ENCODE measurements around the gene LTB4R2. TPM values are rescaled to one million over a fixed set of nuclear protein-coding genes. Genes with fewer than 3 reads are reported as not detected.
A peak's percentile ranks its signal among the peaks of the same experiment; 100 is the strongest.

LTB4R2 gene
- polyA plus RNA-seq, 1 experiment: 1.6 TPM

- TF ChIP-seq, protein P1, sequence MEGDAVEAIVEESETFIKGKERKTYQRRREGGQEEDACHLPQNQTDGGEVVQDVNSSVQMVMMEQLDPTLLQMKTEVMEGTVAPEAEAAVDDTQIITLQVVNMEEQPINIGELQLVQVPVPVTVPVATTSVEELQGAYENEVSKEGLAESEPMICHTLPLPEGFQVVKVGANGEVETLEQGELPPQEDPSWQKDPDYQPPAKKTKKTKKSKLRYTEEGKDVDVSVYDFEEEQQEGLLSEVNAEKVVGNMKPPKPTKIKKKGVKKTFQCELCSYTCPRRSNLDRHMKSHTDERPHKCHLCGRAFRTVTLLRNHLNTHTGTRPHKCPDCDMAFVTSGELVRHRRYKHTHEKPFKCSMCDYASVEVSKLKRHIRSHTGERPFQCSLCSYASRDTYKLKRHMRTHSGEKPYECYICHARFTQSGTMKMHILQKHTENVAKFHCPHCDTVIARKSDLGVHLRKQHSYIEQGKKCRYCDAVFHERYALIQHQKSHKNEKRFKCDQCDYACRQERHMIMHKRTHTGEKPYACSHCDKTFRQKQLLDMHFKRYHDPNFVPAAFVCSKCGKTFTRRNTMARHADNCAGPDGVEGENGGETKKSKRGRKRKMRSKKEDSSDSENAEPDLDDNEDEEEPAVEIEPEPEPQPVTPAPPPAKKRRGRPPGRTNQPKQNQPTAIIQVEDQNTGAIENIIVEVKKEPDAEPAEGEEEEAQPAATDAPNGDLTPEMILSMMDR (IDR thresholded peaks at IDR 0.05; ENCODE audit: insufficient read depth, low read depth, low read length): no peak
- Histone ChIP-seq H3K4me3 (ENCODE audit: low read depth, low read length) (no peak overlapping the region), H3K27me3 (ENCODE audit: control insufficient read depth, insufficient read depth, low read length) (peaks cover 5% of the 10 kb centered on the region), H3K36me3 (ENCODE audit: control insufficient read depth, insufficient read depth, low read length) (no peaks in the 10 kb centered on the region)
- CTCF ChIA-PET: interaction anchor here (1.2 to 16.8 kb wide), 6 partner anchors 9 to 95 kb away, joined by 4 to 491 read pairs (median 10); partner anchors contain the start of genes CBLN3, CIDEB and KHNYN
- POLR2A ChIA-PET: no interaction called here
- no peak for DNase-seq (ENCODE audit: low read depth)
Observed at GRCh38 chr14:24337824-24338175, 27.9 kb downstream of the LTB4R2 start.

- Histone ChIP-seq H3K4me3 (ENCODE audit: low read depth, low read length) (no peak overlapping the region; the same call in 1 of the 2 replicates), H3K27me3 (ENCODE audit: control insufficient read depth, insufficient read depth, low read length) (peaks cover 5% of the 10 kb centered on the region), H3K36me3 (ENCODE audit: control insufficient read depth, insufficient read depth, low read length) (no peaks in the 10 kb centered on the region)
- ChIA-PET POLR2A (no interaction called here), CTCF (interaction anchor here (1.4 to 16.8 kb wide), 6 partner anchors 8 to 94 kb away, joined by 5 to 491 read pairs (median 10); partner anchors contain the start of genes CBLN3, CIDEB and KHNYN)
- DNase-seq (ENCODE audit: low read depth): no peak
- TF ChIP-seq, protein P1 (IDR thresholded peaks at IDR 0.05; ENCODE audit: insufficient read depth, low read depth, low read length): no peak
Observed at GRCh38 chr14:24338843-24339242, 28.9 kb downstream of the LTB4R2 start.

DNA sequence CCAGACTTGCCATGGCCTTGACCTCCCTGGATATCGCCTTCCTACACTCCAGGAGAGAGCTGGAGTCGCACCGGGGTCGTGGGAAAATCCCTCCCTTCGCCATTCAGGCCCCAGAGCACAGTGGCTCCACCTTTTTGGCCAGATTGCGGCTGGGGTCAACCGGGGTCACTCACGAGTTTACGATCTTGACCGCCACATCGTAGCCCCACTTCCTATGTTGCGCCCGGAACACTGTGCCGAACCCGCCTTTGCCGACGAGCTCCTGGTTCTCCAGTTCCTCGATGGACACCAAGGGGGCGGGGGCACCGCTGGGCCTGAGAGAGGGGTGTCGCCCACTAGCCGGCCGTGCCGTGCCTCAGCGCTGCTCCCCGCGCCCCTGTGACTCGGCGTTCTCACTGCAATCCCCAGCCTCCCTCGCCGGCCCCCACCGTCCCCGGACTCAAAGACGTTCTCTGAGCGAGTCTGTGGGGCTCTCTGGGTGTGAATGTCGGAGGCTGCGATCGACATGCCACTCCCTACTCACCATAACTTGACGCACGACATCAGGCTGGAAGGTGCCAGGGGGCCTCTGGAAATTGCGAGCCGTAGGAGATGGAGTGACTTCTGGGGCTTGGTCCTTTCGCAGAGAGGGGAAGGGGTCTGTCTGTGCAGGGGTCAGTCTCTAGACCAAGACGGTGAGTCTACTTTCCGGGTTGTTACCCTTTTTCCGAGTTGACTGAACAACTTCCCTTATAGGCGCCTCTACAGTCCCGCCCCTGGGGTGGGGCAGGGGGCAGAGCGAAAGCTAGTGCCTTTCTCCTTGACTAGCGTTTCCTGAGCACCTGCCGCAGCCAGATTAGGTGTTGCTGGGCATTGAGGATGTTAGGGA, 29.6 kb downstream of the LTB4R2 start, which contains the start of gene RIPK3:
TSS of gene RIPK3 (minus strand) at position 708 of the 868 bp plus-strand sequence. CDS start at position 543, 165 bp downstream.
- ChIA-PET CTCF (interaction anchor here (1.1 to 16.8 kb wide), 8 partner anchors 11 to 93 kb away, joined by 3 to 491 read pairs (median 10); partner anchors contain the start of genes CBLN3, CIDEB and KHNYN), POLR2A (no interaction called here)
- Histone ChIP-seq H3K27me3 (ENCODE audit: control insufficient read depth, insufficient read depth, low read length) (peaks cover 5% of the 10 kb centered on the region), H3K36me3 (ENCODE audit: control insufficient read depth, insufficient read depth, low read length) (no peaks in the 10 kb centered on the region), H3K4me3 (ENCODE audit: low read depth, low read length) (peak within 1 kb of the TSS; percentile 41)
- DNase-seq (ENCODE audit: low read depth): no peak
- TF ChIP-seq, protein P1 (IDR thresholded peaks at IDR 0.05; ENCODE audit: insufficient read depth, low read depth, low read length): no peak

DNA sequence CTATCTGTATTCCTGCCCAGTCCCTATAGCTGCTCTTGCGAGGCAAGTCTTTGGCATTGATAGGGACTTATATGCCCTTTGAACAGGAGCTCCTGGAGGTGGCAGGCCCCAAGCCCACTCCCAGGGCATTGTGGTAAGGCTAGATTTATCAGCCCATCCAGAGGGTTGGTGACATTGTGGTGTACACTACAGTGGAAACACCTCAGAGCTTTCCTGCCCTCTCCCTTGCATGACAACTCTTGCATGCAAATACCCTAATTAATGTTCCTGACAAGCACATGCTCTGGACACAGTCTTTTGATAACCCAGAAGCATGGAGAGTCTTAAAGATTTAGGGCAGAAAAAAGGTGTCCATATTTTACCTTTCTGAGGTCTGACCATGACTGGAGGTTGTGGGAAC, 30.7 kb downstream of the LTB4R2 start:
- peaks cover 5% of the 10 kb centered on the region for H3K27me3 ChIP-seq (ENCODE audit: control insufficient read depth, insufficient read depth, low read length)
- ChIA-PET POLR2A (no interaction called here), CTCF (interaction anchor here (0.6 to 16.8 kb wide), 6 partner anchors 8 to 163 kb away, joined by 3 to 491 read pairs (median 12); partner anchors contain the start of genes CBLN3 and KHNYN)
- H3K4me3 ChIP-seq (ENCODE audit: low read depth, low read length): no peak overlapping the region
- H3K36me3 ChIP-seq (ENCODE audit: control insufficient read depth, insufficient read depth, low read length): no peaks in the 10 kb centered on the region
- no peak for DNase-seq (ENCODE audit: low read depth)
- TF ChIP-seq, protein P1 (IDR thresholded peaks at IDR 0.05; ENCODE audit: insufficient read depth, low read depth, low read length): no peak

DNA sequence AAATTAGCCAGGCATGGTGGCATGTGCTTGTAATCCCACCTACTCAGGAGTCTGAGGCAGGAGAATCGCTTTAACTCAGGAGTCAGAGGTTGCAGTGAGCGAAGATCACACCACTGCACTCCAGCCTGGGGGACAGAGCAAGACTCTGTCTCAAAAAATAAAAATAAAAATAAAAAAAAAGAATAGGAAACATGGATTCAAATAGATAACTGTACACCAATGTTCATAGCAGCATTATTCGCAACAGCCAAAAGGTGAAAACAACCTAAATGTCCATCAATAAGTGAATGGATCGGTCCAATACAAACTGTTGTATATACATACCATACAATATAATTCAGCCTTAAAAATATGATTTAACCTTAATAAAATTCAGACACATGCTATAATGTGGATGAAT, 32.9 kb downstream of the LTB4R2 start:
- H3K27me3 ChIP-seq (ENCODE audit: control insufficient read depth, insufficient read depth, low read length): peaks cover 5% of the 10 kb centered on the region

More for the DNA sequence above, 32.9 kb downstream of the LTB4R2 start:
- DNase-seq (ENCODE audit: low read depth): no peak
- ChIA-PET POLR2A (no interaction called here), CTCF (interaction anchor here (0.7 to 16.8 kb wide), 4 partner anchors 10 to 90 kb away, joined by 3 to 491 read pairs (median 22); partner anchors contain the start of genes CBLN3 and KHNYN)
- TF ChIP-seq, protein P1 (IDR thresholded peaks at IDR 0.05; ENCODE audit: insufficient read depth, low read depth, low read length): no peak
- H3K36me3 ChIP-seq (ENCODE audit: control insufficient read depth, insufficient read depth, low read length): no peaks in the 10 kb centered on the region
- no peak overlapping the region for H3K4me3 ChIP-seq (ENCODE audit: low read depth, low read length)

Measured in BJ (cell line).